Breast epithelium (tissue), 3 donors: ENCODE measurements around the gene P3H2.

ENCODE experiments used
- CTCF ChIP-seq, 3 donors: fragments of 450-650 bp; IDR thresholded peaks; one replicate each; pipeline ENCODE4 v1.5.1; 2016 to 2017; ENCODE audit warnings: antibody characterized with exemption in 3 of 3, mild to moderate bottlenecking in 3 of 3, moderate library complexity in 3 of 3
- POLR2A ChIP-seq: fragments of 450-650 bp; IDR thresholded peaks from one replicate; pipeline ENCODE4 v1.6.1; 2016; ENCODE audit warnings: antibody characterized with exemption, mild to moderate bottlenecking, moderate library complexity
- POLR2AphosphoS5 ChIP-seq, 3 donors: sonication (generic); formaldehyde crosslinking; IDR thresholded peaks; one replicate each; pipeline ENCODE4 v1.6.1; 2017; ENCODE audit warnings: antibody characterized with exemption in 3 of 3

- TF ChIP-seq CTCF (IDR thresholded peaks at IDR 0.05) = no peak
- TF ChIP-seq POLR2A = no peak
- no peak for TF ChIP-seq POLR2AphosphoS5 (IDR thresholded peaks at IDR 0.05)
Observed at GRCh38 chr3:190089711-190090110, 31.0 kb downstream of the P3H2 start.
